ENCODE data around the gene OR6C3.

DNA sequence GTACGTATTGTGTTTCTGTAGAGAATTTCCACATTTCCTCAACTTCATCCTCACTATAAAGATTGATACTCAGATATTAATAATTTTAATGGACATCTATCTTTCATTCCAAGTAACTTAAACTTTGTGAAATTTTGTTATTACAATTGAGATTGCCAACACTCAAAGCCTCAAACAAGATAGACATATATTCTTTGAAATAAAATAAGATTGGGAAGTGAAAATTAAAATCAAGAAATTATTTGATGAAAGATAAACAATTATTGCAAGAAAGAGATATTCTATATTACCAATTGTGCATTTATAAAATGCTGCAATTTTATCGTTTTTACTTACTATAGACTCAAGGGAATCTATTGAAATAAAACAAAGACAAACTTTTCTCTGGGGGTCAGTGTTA is 34.1 kb upstream of the OR6C3 start, which contains the start of gene OR6C6:
- TF ChIP-seq CREM (CRISPR knock-in tag; IDR thresholded peaks at IDR 0.05) = no peak
- TF ChIP-seq, protein P1, sequence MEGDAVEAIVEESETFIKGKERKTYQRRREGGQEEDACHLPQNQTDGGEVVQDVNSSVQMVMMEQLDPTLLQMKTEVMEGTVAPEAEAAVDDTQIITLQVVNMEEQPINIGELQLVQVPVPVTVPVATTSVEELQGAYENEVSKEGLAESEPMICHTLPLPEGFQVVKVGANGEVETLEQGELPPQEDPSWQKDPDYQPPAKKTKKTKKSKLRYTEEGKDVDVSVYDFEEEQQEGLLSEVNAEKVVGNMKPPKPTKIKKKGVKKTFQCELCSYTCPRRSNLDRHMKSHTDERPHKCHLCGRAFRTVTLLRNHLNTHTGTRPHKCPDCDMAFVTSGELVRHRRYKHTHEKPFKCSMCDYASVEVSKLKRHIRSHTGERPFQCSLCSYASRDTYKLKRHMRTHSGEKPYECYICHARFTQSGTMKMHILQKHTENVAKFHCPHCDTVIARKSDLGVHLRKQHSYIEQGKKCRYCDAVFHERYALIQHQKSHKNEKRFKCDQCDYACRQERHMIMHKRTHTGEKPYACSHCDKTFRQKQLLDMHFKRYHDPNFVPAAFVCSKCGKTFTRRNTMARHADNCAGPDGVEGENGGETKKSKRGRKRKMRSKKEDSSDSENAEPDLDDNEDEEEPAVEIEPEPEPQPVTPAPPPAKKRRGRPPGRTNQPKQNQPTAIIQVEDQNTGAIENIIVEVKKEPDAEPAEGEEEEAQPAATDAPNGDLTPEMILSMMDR (IDR thresholded peaks at IDR 0.05) = no peak
- no peak for TF ChIP-seq CBFB (CRISPR knock-in tag; IDR thresholded peaks at IDR 0.05; ENCODE audit: low read depth)
- TF ChIP-seq, protein P2, sequence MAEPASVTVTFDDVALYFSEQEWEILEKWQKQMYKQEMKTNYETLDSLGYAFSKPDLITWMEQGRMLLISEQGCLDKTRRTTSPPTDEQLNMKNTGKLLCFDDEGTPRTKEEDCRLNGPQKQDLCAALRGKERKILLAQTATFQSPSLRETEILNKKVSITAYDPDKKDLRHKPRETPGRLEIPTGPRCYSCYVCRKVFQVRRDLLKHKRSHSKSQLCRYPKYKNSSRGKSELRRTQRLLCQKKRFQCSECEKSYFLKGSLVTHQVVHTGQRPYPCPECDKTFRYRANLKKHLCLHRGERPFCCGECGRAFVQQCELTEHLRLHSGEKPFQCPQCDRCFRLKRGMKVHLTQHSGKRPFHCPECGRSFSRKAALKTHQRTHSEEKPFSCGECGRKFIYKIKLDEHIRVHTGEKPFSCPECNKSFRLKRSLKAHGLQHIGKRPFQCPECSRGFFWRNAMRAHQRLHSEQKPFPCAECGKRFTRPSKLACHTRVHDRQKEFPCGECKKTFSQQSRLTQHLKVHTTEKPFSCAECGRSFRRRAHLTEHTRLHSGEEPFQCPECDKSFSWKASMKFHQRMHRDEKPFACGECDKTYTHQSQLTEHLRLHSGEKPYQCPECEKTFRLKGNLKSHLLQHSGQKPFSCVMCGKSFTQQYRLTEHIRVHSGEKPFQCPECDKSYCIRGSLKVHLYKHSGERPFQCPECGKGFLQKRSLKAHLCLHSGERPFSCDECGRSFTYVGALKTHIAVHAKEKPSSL (CRISPR knock-in tag; conservative IDR thresholded peaks at IDR 0.05) = no peak
